GM18511 (cell line): ENCODE results near the gene ACTR6.
"Not testable (repeated sequence)": the region's sequence is repeated elsewhere in the genome, so short reads cannot be mapped to it uniquely, and the experiment has no call there.

Experiments used
- ATAC-seq: cut with Tn5 transposase; IDR thresholded peaks from one replicate; pipeline ENCODE4 v1.9.1; 2021; ENCODE audit warnings: mild to moderate bottlenecking, moderate library complexity; ENCODE audit not compliant: unreplicated experiment

Gene ACTR6

GRCh38 chr12:100219328-100220109 lies 18.9 kb downstream of the ACTR6 start:
- no peak for ATAC-seq

- no peak for ATAC-seq
Measured at GRCh38 chr12:100221523-100221922, 20.9 kb downstream of the ACTR6 start.

GRCh38 chr12:100222173-100222572 lies 21.6 kb downstream of the ACTR6 start:
- ATAC-seq, result not testable (repeated sequence)

GRCh38 chr12:100225491-100225890 lies 24.9 kb downstream of the ACTR6 start:
- no peak for ATAC-seq

GRCh38 chr12:100229036-100229635 lies 28.5 kb downstream of the ACTR6 start:
- ATAC-seq, result no peak

GRCh38 chr12:100229876-100230275 lies 29.3 kb downstream of the ACTR6 start:
- ATAC-seq, result no peak

GRCh38 chr12:100231873-100232272 lies 31.3 kb downstream of the ACTR6 start:
- not testable (repeated sequence) for ATAC-seq

GRCh38 chr12:100234166-100234565 lies 33.6 kb downstream of the ACTR6 start:
- ATAC-seq, result no peak

GRCh38 chr12:100234591-100235304 lies 34.1 kb downstream of the ACTR6 start:
- ATAC-seq, result peak; percentile 62

- no peak for ATAC-seq
Measured at GRCh38 chr12:100238801-100239200, 38.2 kb downstream of the ACTR6 start.

GRCh38 chr12:100239589-100239988 lies 39.0 kb downstream of the ACTR6 start:
- no peak for ATAC-seq

- no peak for ATAC-seq
Measured at GRCh38 chr12:100243137-100243536, 42.5 kb downstream of the ACTR6 start.

GRCh38 chr12:100247765-100248164 lies 47.1 kb downstream of the ACTR6 start:
- no peak for ATAC-seq

GRCh38 chr12:100248886-100249285 lies 48.3 kb downstream of the ACTR6 start:
- no peak for ATAC-seq

- no peak for ATAC-seq
Measured at GRCh38 chr12:100249941-100250340, 49.3 kb downstream of the ACTR6 start.

GRCh38 chr12:100251917-100252316 lies 51.3 kb downstream of the ACTR6 start:
- ATAC-seq, result no peak

- no peak for ATAC-seq
Measured at GRCh38 chr12:100253437-100253836, 52.8 kb downstream of the ACTR6 start.

GRCh38 chr12:100254876-100255275 lies 54.3 kb downstream of the ACTR6 start:
- no peak for ATAC-seq

GRCh38 chr12:100258127-100258526 lies 57.5 kb downstream of the ACTR6 start:
- ATAC-seq, result no peak

- ATAC-seq, result no peak
Measured at GRCh38 chr12:100263131-100263530, 62.5 kb downstream of the ACTR6 start.

GRCh38 chr12:100265107-100265506 lies 64.5 kb downstream of the ACTR6 start:
- ATAC-seq, result not testable (repeated sequence)
